A549 treated with CORT108297 at 1 μM for 4 hours (cell line): Measurements from ENCODE around the gene GRM1. TPM values are rescaled to one million over a fixed set of nuclear protein-coding genes. Genes with fewer than 3 reads are reported as not detected.

Experiments
- total RNA-seq: library from RNA; stranded (reverse); fragments of 200-300 nt; extraction: Qiagen RNA extraction; gene quantifications from 5 replicates; pipeline ENCODE4 v1.2.3, GENCODE V29; 2022

Gene GRM1
- total RNA-seq: 0.02 to 0.06 TPM (median 0.03 TPM) in 3 of 5 replicates, not detected in the others

GRCh38 chr6:146028851-146029572 is at the start of gene GRM1:
GRM1 (plus strand) TSS chr6:146029062; CDS start chr6:146029518, 456 bp downstream.

Other genes starting within 250 kb of the GRM1 start
- 5.1 to 6.4 TPM (median 6.0 TPM) in 5 replicates for gene FBXO30, start 214.3 kb upstream of the GRM1 start, total RNA-seq
- 2.6 to 3.8 TPM (median 3.7 TPM) in 5 replicates for gene SHPRH, start 64.7 kb upstream of the GRM1 start, total RNA-seq